Measurements from ENCODE around the gene KRT77. TPM values are rescaled to one million over a fixed set of nuclear protein-coding genes. Genes with fewer than 3 reads are reported as not detected.

The KRT77 gene
- polyA plus RNA-seq, 1 of the 3 experiments (the other 2 are of a cell fraction) = not detected

GRCh38 chr12:52683575-52684300 lies 19.6 kb downstream of the KRT77 start:
- no peak for TF ChIP-seq NRF1 (IDR thresholded peaks at IDR 0.05; ENCODE audit: low read depth, low read length)
- TF ChIP-seq MXI1 (IDR thresholded peaks at IDR 0.05; ENCODE audit: low read depth, low read length) = no peak
- no peak for TF ChIP-seq EZH2phosphoT487 (IDR thresholded peaks at IDR 0.05; ENCODE audit: borderline replicate concordance, low read depth)
- no peak for TF ChIP-seq TCF12 (IDR thresholded peaks at IDR 0.05)
- no peak for TF ChIP-seq CHD2 (IDR thresholded peaks at IDR 0.05; ENCODE audit: low read length, partially characterized antibody)
- TF ChIP-seq YY1 (IDR thresholded peaks at IDR 0.05; ENCODE audit: low read depth) = no peak
- no peak for TF ChIP-seq PBX3 (IDR thresholded peaks at IDR 0.05)
- no peak for TF ChIP-seq TEAD4 (IDR thresholded peaks at IDR 0.05; ENCODE audit: borderline replicate concordance, insufficient read depth)
- no peak for TF ChIP-seq FOXJ3 (CRISPR knock-in tag; IDR thresholded peaks at IDR 0.05)
- TF ChIP-seq RAD21 (IDR thresholded peaks at IDR 0.05; ENCODE audit: low read length) = no peak
- TF ChIP-seq GATA2 (CRISPR knock-in tag; IDR thresholded peaks at IDR 0.05) = no peak
- no peak for TF ChIP-seq ZBTB33 (IDR thresholded peaks at IDR 0.05; ENCODE audit: borderline replicate concordance, low read depth)
- TF ChIP-seq POLR2AphosphoS5 (IDR thresholded peaks at IDR 0.05; ENCODE audit: low read depth, low read length) = no peak
- TF ChIP-seq RXRA (IDR thresholded peaks at IDR 0.05; ENCODE audit: borderline replicate concordance, low read depth) = no peak
- TF ChIP-seq ELF1 (IDR thresholded peaks at IDR 0.05) = no peak
- TF ChIP-seq MEF2A (IDR thresholded peaks at IDR 0.05; ENCODE audit: borderline replicate concordance, low read depth) = no peak
- TF ChIP-seq REST (IDR thresholded peaks at IDR 0.05; ENCODE audit: low read depth, low read length) = no peak
- TF ChIP-seq NFIC (IDR thresholded peaks at IDR 0.05; ENCODE audit: borderline replicate concordance) = no peak
- no peak for TF ChIP-seq TAF1 (IDR thresholded peaks at IDR 0.05; ENCODE audit: borderline replicate concordance, low read depth, low read length)
- no peak for TF ChIP-seq FOSL2 (IDR thresholded peaks at IDR 0.05; ENCODE audit: borderline replicate concordance, low read depth)
- no peaks in the 10 kb centered on the region for H3K36me3 ChIP-seq (replicated peaks in 1 of 2; ENCODE audit: control insufficient read depth in 1 of 2, insufficient read depth in 2 of 2, low read length in 1 of 2)
- no peaks in the 10 kb centered on the region for H3K79me2 ChIP-seq (ENCODE audit: insufficient read depth)
- ChIA-PET POLR2A (no interaction called here), CTCF (no interaction called here)
- no peak overlapping the region for H3K4me2 ChIP-seq
- no peaks in the 10 kb centered on the region for H3K9me2 ChIP-seq
- H3K4me3 ChIP-seq (ENCODE audit: low read depth in 2 of 2, low read length in 1 of 2) = no peak overlapping the region
- 31% methylated on average over 12 of the region's 12 CpGs for WGBS (ENCODE audit: low lambda C conversion rate)
- no peaks in the 10 kb centered on the region for H4K20me1 ChIP-seq (ENCODE audit: insufficient read depth)
- no peak overlapping the region for H2AFZ ChIP-seq (ENCODE audit: low read depth)
- H3K9ac ChIP-seq = no peak overlapping the region
- H3K9me3 ChIP-seq = no peaks in the 10 kb centered on the region
- DNase-seq = no peak
- no peak overlapping the region for H3K27ac ChIP-seq (ENCODE audit: low read depth in 2 of 2, low read length in 1 of 2)
- H3K4me1 ChIP-seq (ENCODE audit: control insufficient read depth in 1 of 2, insufficient read depth in 2 of 2, low read depth in 1 of 2, low read length in 1 of 2) = no peaks in the 10 kb centered on the region
- peaks cover 53% of the 10 kb centered on the region for H3K27me3 ChIP-seq (ENCODE audit: insufficient read depth)
- H3F3A ChIP-seq (replicated peaks; ENCODE audit: insufficient read depth) = no peaks in the 10 kb centered on the region

Measured in SK-N-SH (cell line).